Neuronal stem cell (in vitro differentiated cells): ENCODE data around the gene DAP3. TPM values are rescaled to one million over a fixed set of nuclear protein-coding genes. Genes with fewer than 3 reads are reported as not detected.
"Not testable (repeated sequence)": the region's sequence is repeated elsewhere in the genome, so short reads cannot be mapped to it uniquely, and the experiment has no call there.

Source experiments
- DNase-seq: peaks from one replicate; pipeline ENCODE4 v3.0.0-alpha.2; 2013; ENCODE audit warnings: low spot score
- H2AFZ ChIP-seq: one replicate; pipeline ENCODE4 v1.6.1; 2013; ENCODE audit warnings: mild to moderate bottlenecking, low read length, inconsistent platforms
- H2AK5ac ChIP-seq: 2 replicates; pipeline ENCODE4 v1.6.1; 2013; ENCODE audit warnings: low read depth, mild to moderate bottlenecking, inconsistent platforms, low read length, moderate library complexity, mixed read lengths
- H2BK120ac ChIP-seq: 2 replicates; pipeline ENCODE4 v1.6.1; 2013; ENCODE audit warnings: low read depth, mild to moderate bottlenecking, inconsistent platforms, low read length, moderate library complexity, mixed read lengths
- H2BK12ac ChIP-seq: one replicate; pipeline ENCODE4 v1.6.1; 2013; ENCODE audit warnings: low read length, inconsistent platforms
- H2BK15ac ChIP-seq: 2 replicates; pipeline ENCODE4 v1.6.1; 2013; ENCODE audit warnings: mild to moderate bottlenecking, low read length, inconsistent platforms, mixed read lengths
- H2BK5ac ChIP-seq: one replicate; pipeline ENCODE4 v1.6.1; 2013; ENCODE audit warnings: inconsistent platforms, mild to moderate bottlenecking, low read length, moderate library complexity
- H3K14ac ChIP-seq: one replicate; pipeline ENCODE4 v1.6.1; 2013; ENCODE audit warnings: low read length, inconsistent platforms
- H3K18ac ChIP-seq: 2 replicates; pipeline ENCODE4 v1.6.1; 2013; ENCODE audit warnings: low read length, inconsistent platforms
- H3K23ac ChIP-seq: 2 replicates; pipeline ENCODE4 v1.6.1; 2013; ENCODE audit warnings: low read depth, mild to moderate bottlenecking, mixed read lengths, low read length, inconsistent platforms; ENCODE audit not compliant: poor library complexity
- H3K27ac ChIP-seq: replicated peaks from 3 replicates; pipeline ENCODE4 v1.5.1; 2013; ENCODE audit warnings: low read length, inconsistent platforms
- H3K27me3 ChIP-seq, 3 experiments: 2 replicates each; pipeline ENCODE4 v1.6.1; 2013; ENCODE audit warnings: low read length in 3 of 3, mild to moderate bottlenecking in 2 of 3, inconsistent platforms in 1 of 3, low read depth in 1 of 3, mixed read lengths in 1 of 3, moderate library complexity in 1 of 3; ENCODE audit not compliant: control insufficient read depth in 3 of 3, insufficient read depth in 3 of 3
- H3K36me3 ChIP-seq, 2 donors: replicated peaks in 1 of 2; 2 replicates each; pipeline ENCODE4 v1.6.1; 2013; ENCODE audit warnings: low read length in 2 of 2; ENCODE audit not compliant: control insufficient read depth in 2 of 2, insufficient read depth in 2 of 2
- H3K4ac ChIP-seq: 2 replicates; pipeline ENCODE4 v1.6.1; 2013; ENCODE audit warnings: inconsistent platforms, mild to moderate bottlenecking, low read length, moderate library complexity
- H3K4me1 ChIP-seq, 2 donors: 1 replicate in 1 of 2; 2 replicates in 1 of 2; pipeline ENCODE4 v1.6.1; 2013; ENCODE audit warnings: low read length in 2 of 2, low read depth in 1 of 2; ENCODE audit not compliant: control insufficient read depth in 2 of 2, insufficient read depth in 1 of 2
- H3K4me2 ChIP-seq: one replicate; pipeline ENCODE4 v1.6.1; 2013; ENCODE audit warnings: mild to moderate bottlenecking, low read length, inconsistent platforms; ENCODE audit not compliant: insufficient read depth, poor library complexity, severe bottlenecking
- H3K4me3 ChIP-seq, 2 donors: 2 replicates each; pipeline ENCODE4 v1.5.1; 2013; ENCODE audit warnings: low read length in 2 of 2, mild to moderate bottlenecking in 2 of 2, inconsistent platforms in 1 of 2, moderate library complexity in 1 of 2
- H3K79me1 ChIP-seq: one replicate; pipeline ENCODE4 v1.6.1; 2013; ENCODE audit warnings: low read depth, mild to moderate bottlenecking, inconsistent platforms, low read length, moderate library complexity
- H3K9ac ChIP-seq: one replicate; pipeline ENCODE4 v1.6.1; 2013; ENCODE audit warnings: mild to moderate bottlenecking, low read depth, low read length, inconsistent platforms; ENCODE audit not compliant: poor library complexity
- H3K9me3 ChIP-seq, 2 donors: replicated peaks in 1 of 2; 2 replicates each; pipeline versions ENCODE3 to v1.6.1; 2013; ENCODE audit warnings: low read length in 2 of 2, mild to moderate bottlenecking in 2 of 2, inconsistent platforms in 1 of 2, low read depth in 1 of 2, mixed read lengths in 1 of 2, moderate library complexity in 1 of 2; ENCODE audit not compliant: control insufficient read depth in 2 of 2, insufficient read depth in 1 of 2
- H4K8ac ChIP-seq: one replicate; pipeline ENCODE4 v1.6.1; 2013; ENCODE audit warnings: low read depth, mild to moderate bottlenecking, inconsistent platforms, low read length, moderate library complexity
- H4K91ac ChIP-seq: one replicate; pipeline ENCODE4 v1.6.1; 2013; ENCODE audit warnings: low read length, low read depth, mild to moderate bottlenecking, inconsistent platforms; ENCODE audit not compliant: poor library complexity
- WGBS, 2 donors: extraction: QIAGEN DNeasy Blood & Tissue Kit; methylation state at CpG; one replicate each; pipeline ENCODE4 v1.1.7; 2013; ENCODE audit warnings: missing lambda C conversion rate in 2 of 2, mixed read lengths in 1 of 2; ENCODE audit not compliant: insufficient read length in 2 of 2, insufficient replicate concordance in 1 of 2; ENCODE audit errors: extremely low coverage in 2 of 2; 5-methylcytosine and 5-hydroxymethylcytosine counted together
- polyA plus RNA-seq, 2 experiments: library from polyadenylated mRNA; stranded (reverse); fragments of 200-250 nt; gene quantifications; one replicate each; pipeline ENCODE4 v1.2.3, GENCODE V29; 2013

DAP3 gene
- 119 TPM for polyA plus RNA-seq (2013, experiment 1 of 2)
- polyA plus RNA-seq (2013, experiment 2 of 2), result 120 TPM

DNA sequence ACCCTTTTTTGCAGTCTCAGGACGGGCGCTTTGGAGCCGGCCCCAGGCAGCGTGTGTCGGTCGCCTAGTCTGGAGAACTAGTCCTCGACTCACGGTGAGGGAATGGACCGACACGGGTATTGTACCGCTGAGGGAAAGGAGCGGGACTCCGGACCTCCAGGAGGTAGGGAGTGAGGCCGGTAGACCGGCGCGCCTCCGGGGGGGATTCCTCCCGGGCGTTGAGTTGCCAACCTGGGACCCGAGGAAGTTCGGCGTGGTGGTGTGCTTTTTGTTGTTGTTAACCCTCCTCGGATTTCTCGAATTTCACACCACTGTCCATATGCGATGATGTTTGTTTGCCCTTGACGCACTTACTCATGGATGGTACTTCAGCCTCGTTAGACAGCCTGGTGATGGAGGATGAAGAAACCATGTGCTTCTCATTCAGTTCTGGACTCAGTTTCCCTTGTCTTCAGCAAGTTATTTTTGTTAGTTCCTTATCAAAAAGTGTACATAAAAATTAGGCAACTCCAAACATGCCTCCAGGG is at the start of gene DAP3:
Gene DAP3 (plus strand): TSS at position 11 of the 527 bp plus-strand sequence. CDS start 20,689 bp downstream, outside the sequence.
- Histone ChIP-seq H2BK120ac (peak within 1 kb of the TSS; percentile 72), H3K14ac (peak within 1 kb of the TSS; percentile 97), H2AK5ac (peak within 1 kb of the TSS; percentile 74), H3K9ac (peak within 1 kb of the TSS; percentile 99), H3K4me2 (peak within 1 kb of the TSS; percentile 45), H3K36me3 (peaks cover 3 to 51% of the 10 kb centered on the region in 2 donors), H3K27ac (peak within 1 kb of the TSS; percentile 82), H3K4ac (peak within 1 kb of the TSS; percentile 93), H3K18ac (peak within 1 kb of the TSS; percentile 100), H3K9me3 (peaks cover 0 to 26% of the 10 kb centered on the region in 2 donors), H3K23ac (peak within 1 kb of the TSS; percentile 99), H2BK12ac (peak within 1 kb of the TSS; percentile 41), H3K4me3 (peak within 1 kb of the TSS; percentile 97 to 99), H2AFZ (peak within 1 kb of the TSS; percentile 100), H2BK15ac (peak within 1 kb of the TSS; percentile 97), H2BK5ac (peak within 1 kb of the TSS; percentile 99)
- H3K4me1 ChIP-seq, H4K91ac ChIP-seq, DNase-seq, H4K8ac ChIP-seq, H3K79me1 ChIP-seq, H3K27me3 ChIP-seq: not testable (repeated sequence)
- no CpG with 5 or more reads among the region's 28 CpGs for WGBS, 2 donors

DNA sequence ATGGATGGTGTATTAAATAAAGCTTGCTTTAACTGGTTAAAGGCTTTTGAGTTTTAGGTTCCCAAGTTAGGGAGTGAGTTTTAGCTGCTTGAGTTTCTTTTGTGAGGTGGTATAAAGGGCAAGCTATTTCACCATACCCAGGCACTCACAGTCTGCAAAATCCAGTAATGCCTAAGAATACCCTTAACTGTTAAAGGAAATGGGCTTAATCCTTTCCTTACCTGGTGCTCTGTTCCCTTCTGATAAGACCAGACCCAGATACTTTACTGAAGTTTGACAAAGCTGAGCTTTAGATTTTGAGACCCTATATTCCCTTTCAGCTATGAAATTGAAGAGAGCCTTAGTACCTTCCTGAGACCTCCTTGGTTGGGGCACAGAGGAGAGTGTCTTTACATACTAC is 48.5 kb upstream of the DAP3 start:
- peaks cover 3 to 5% of the 10 kb centered on the region in 2 donors for H3K4me1 ChIP-seq
- no peak overlapping the region for H2BK120ac ChIP-seq
- H3K9me3 ChIP-seq, result peaks cover 11 to 29% of the 10 kb centered on the region in 2 donors
- no peak overlapping the region for H2BK5ac ChIP-seq
- no peak overlapping the region for H4K91ac ChIP-seq
- H3K27ac ChIP-seq, result no peak overlapping the region
- H2BK15ac ChIP-seq, result no peak overlapping the region
- no peak overlapping the region for H2AK5ac ChIP-seq
- no peak overlapping the region for H2BK12ac ChIP-seq
- H3K4ac ChIP-seq, result no peak overlapping the region
- no peak overlapping the region for H3K4me3 ChIP-seq
- no peak overlapping the region for H3K14ac ChIP-seq
- no peak for DNase-seq
- H3K27me3 ChIP-seq, result no peaks in the 10 kb centered on the region
- H3K23ac ChIP-seq, result no peak overlapping the region
- H3K4me2 ChIP-seq, result no peak overlapping the region
- H3K79me1 ChIP-seq, result no peaks in the 10 kb centered on the region
- no peak overlapping the region for H2AFZ ChIP-seq
- H3K18ac ChIP-seq, result no peak overlapping the region
- H4K8ac ChIP-seq, result no peak overlapping the region
- H3K36me3 ChIP-seq, result no peaks in the 10 kb centered on the region
- no peak overlapping the region for H3K9ac ChIP-seq

DNA sequence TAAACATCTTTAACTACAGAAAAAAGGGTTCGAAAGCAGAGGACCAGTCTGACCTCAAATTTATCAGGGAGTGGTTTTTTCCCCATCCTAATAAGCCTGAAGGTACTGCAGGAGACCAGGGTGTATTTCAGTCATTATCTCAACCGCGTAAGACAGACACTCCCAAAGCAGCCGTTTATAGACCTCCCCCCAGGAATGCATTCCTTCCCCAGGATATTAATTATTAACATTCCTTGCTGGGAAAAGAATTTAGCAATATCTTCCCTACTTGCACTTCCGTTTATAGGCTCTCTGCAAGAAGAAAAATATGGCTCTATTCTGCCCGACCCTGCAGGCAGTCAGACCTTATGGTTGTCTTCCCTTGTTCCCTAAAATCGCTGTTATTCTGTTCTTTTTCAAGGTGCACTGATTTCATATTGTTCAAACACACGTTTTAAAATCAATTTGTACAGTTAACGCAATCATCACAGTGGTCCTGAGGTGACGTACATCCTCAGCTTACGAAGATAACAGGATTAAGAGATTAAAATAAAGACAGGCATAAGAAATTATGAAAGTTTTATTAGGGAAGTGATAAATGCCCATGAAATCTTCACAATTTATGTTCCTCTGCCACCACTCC is 46.2 kb upstream of the DAP3 start:
- not testable (repeated sequence) for H3K79me1 ChIP-seq, H2BK5ac ChIP-seq, H3K27me3 ChIP-seq, H3K27ac ChIP-seq, H4K91ac ChIP-seq, H3K23ac ChIP-seq, H2AK5ac ChIP-seq, H2BK120ac ChIP-seq, H3K4me1 ChIP-seq, H3K36me3 ChIP-seq, H3K14ac ChIP-seq, H3K9ac ChIP-seq, H3K4me2 ChIP-seq, H3K4me3 ChIP-seq, H3K4ac ChIP-seq, H2AFZ ChIP-seq, H3K18ac ChIP-seq, DNase-seq, H4K8ac ChIP-seq, H2BK12ac ChIP-seq, H2BK15ac ChIP-seq
- peaks cover 11 to 29% of the 10 kb centered on the region in 2 donors for H3K9me3 ChIP-seq
- no CpG with 5 or more reads among the region's 11 CpGs for WGBS, 2 donors

DNA sequence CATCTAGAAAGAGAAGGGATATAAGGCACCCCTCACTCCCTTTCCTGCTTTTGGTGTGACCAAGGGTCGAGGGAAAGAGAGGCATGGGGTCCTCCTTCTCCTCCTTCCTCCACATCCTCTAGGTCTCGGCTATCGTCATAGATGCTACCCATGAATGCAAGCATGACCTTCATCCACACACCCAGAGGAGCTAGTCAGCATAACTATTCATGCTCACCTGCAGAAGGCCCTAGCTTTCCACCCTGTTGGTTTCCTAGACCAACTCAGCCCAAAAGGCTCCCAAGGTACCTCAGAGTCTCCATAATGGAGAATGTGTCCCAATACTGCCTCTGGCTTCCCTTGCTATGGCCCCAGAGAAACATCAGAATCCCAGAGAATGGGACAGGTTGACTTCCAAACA is 45.7 kb upstream of the DAP3 start:
- H4K91ac ChIP-seq, result no peak overlapping the region
- H3K4ac ChIP-seq, result no peak overlapping the region
- H3K9me3 ChIP-seq, result peaks cover 11 to 29% of the 10 kb centered on the region in 2 donors
- no peak overlapping the region for H3K18ac ChIP-seq
- H3K27me3 ChIP-seq, result no peaks in the 10 kb centered on the region
- H3K4me2 ChIP-seq, result no peak overlapping the region
- H2BK15ac ChIP-seq, result no peak overlapping the region
- H3K36me3 ChIP-seq, result no peaks in the 10 kb centered on the region
- WGBS, 2 donors, result no CpG with 5 or more reads among the region's 3 CpGs
- H3K14ac ChIP-seq, result no peak overlapping the region
- no peak overlapping the region for H3K9ac ChIP-seq
- DNase-seq, result no peak
- H3K4me3 ChIP-seq, result no peak overlapping the region
- no peak overlapping the region for H2BK5ac ChIP-seq
- H3K4me1 ChIP-seq, result peaks cover 0 to 2% of the 10 kb centered on the region in 2 donors
- H4K8ac ChIP-seq, result no peak overlapping the region
- no peak overlapping the region for H2BK120ac ChIP-seq
- no peak overlapping the region for H2AK5ac ChIP-seq
- no peak overlapping the region for H3K23ac ChIP-seq
- no peak overlapping the region for H2AFZ ChIP-seq
- H3K27ac ChIP-seq, result no peak overlapping the region
- no peak overlapping the region for H2BK12ac ChIP-seq
- no peaks in the 10 kb centered on the region for H3K79me1 ChIP-seq
